GM12878 (cell line): ENCODE data around the gene ARCN1. TPM values are rescaled to one million over a fixed set of nuclear protein-coding genes. Genes with fewer than 3 reads are reported as not detected.

Experiments used
- ATAC-seq: fragments of 200-7000 bp; cut with Tn5 transposase; 3 replicates; pipeline ENCODE4 v1.9.1; 2020; ENCODE audit warnings: mild to moderate bottlenecking, moderate library complexity
- BruUV-seq: library from RNA; stranded (reverse); fragments of 400-500 nt; replicated peaks from 2 replicates; lab custom pipeline; 2021; lab: Mats Ljungman, UMichigan
- CTCF ChIA-PET: fragments of 300-600 bp; sonication (Branson Sonifier 250); formaldehyde crosslinking; extraction: SDS; loops from one replicate; lab custom pipeline; 2021; ENCODE audit warnings: inconsistent platforms; lab: Yijun Ruan, JAX
- POLR2A ChIA-PET: fragments of 350-600 bp; formaldehyde crosslinking; extraction: SDS; loops from one replicate; lab custom pipeline; 2021; ENCODE audit warnings: inconsistent platforms; lab: Charles Lee
- RAD21 ChIA-PET: fragments of 300-600 bp; sonication (Branson Sonifier 250); formaldehyde crosslinking; loops from one replicate; lab custom pipeline; 2023; ENCODE audit warnings: antibody characterized with exemption; ENCODE audit not compliant: unreplicated experiment; lab: Charles Lee
- SMC1A ChIA-PET: fragments of 300-600 bp; sonication (Branson Sonifier 250); formaldehyde crosslinking; loops from one replicate; lab custom pipeline; 2023; ENCODE audit not compliant: unreplicated experiment, uncharacterized antibody; lab: Charles Lee
- DNase-seq: peaks from one replicate; pipeline ENCODE4 v3.0.0-alpha.2; 2011; ENCODE audit warnings: low read depth, low spot score
- FAIRE-seq: peaks from 3 replicates; lab custom pipeline; 2011; peaks lifted over from hg19 to GRCh38; lab: Jason Lieb, UNC
- H2AFZ ChIP-seq: 2 replicates; pipeline ENCODE4 v1.6.0; 2011; ENCODE audit warnings: low read depth, low read length, control low read depth; ENCODE audit not compliant: control insufficient read depth
- H3K27ac ChIP-seq: 2 replicates; pipeline ENCODE4 v1.5.1; 2011; ENCODE audit warnings: control low read depth; ENCODE audit not compliant: control insufficient read depth, insufficient read depth
- H3K27me3 ChIP-seq, 2 experiments: replicated peaks in 1 of 2; 2 replicates each; pipeline versions ENCODE4 v1.6.0 to v1.6.1; 2011; ENCODE audit warnings: low read length in 1 of 2; ENCODE audit not compliant: control insufficient read depth in 2 of 2, insufficient read depth in 2 of 2
- H3K36me3 ChIP-seq, 2 experiments: 2 replicates each; pipeline ENCODE4 v1.5.1; 2011; ENCODE audit warnings: low read length in 1 of 2; ENCODE audit not compliant: control insufficient read depth in 2 of 2, insufficient read depth in 2 of 2
- H3K4me1 ChIP-seq: 2 replicates; pipeline ENCODE4 v1.6.1; 2011; ENCODE audit warnings: mild to moderate bottlenecking, low read length, moderate library complexity, mixed read lengths; ENCODE audit not compliant: control insufficient read depth, insufficient read depth
- H3K4me2 ChIP-seq: 2 replicates; pipeline ENCODE4 v1.6.0; 2011; ENCODE audit warnings: control low read depth; ENCODE audit not compliant: control insufficient read depth, insufficient read depth
- H3K4me3 ChIP-seq: fragments of 200-600 bp; sonication (generic); 2 replicates; pipeline ENCODE4 v1.5.1; 2016
- H3K79me2 ChIP-seq: 2 replicates; pipeline ENCODE4 v1.6.0; 2011; ENCODE audit warnings: low read length; ENCODE audit not compliant: control insufficient read depth, insufficient read depth
- H3K9ac ChIP-seq: 2 replicates; pipeline ENCODE4 v1.8.0; 2011; ENCODE audit warnings: low read length, control low read depth, mixed read lengths; ENCODE audit not compliant: control insufficient read depth, insufficient read depth
- H3K9me3 ChIP-seq: replicated peaks from 3 replicates; pipeline ENCODE4 v1.5.1; 2011; ENCODE audit warnings: mild to moderate bottlenecking, low read length; ENCODE audit not compliant: control insufficient read depth, insufficient read depth
- H4K20me1 ChIP-seq: 2 replicates; pipeline ENCODE4 v1.6.0; 2011; ENCODE audit not compliant: control insufficient read depth, insufficient read depth
- ATF3 ChIP-seq: IDR thresholded peaks from 2 replicates; pipeline ENCODE4 v1.6.1; 2011; ENCODE audit warnings: low read depth, mild to moderate bottlenecking, low read length, moderate library complexity, borderline replicate concordance; ENCODE audit errors: extremely low read depth
- CBFB ChIP-seq: IDR thresholded peaks from 2 replicates; pipeline ENCODE4 v1.6.1; 2016; ENCODE audit warnings: antibody characterized with exemption, low read depth
- CHD4 ChIP-seq: fragments of 200-600 bp; sonication (generic); IDR thresholded peaks from 2 replicates; pipeline ENCODE4 v1.6.1; 2016; ENCODE audit warnings: mild to moderate bottlenecking
- EED ChIP-seq: sonication (generic); IDR thresholded peaks from 2 replicates; pipeline ENCODE4 v1.6.1; 2016; ENCODE audit warnings: antibody characterized with exemption, low read depth
- EZH2 ChIP-seq: IDR thresholded peaks from 2 replicates; pipeline ENCODE4 v1.6.1; 2012; ENCODE audit warnings: low read depth, mild to moderate bottlenecking, control low read depth, inconsistent platforms, low read length, borderline replicate concordance; ENCODE audit not compliant: control insufficient read depth
- KDM1A ChIP-seq: fragments of 200-600 bp; sonication (generic); IDR thresholded peaks from 2 replicates; pipeline ENCODE4 v1.6.1; 2016; ENCODE audit warnings: borderline replicate concordance
- NFYA ChIP-seq: IDR thresholded peaks from 2 replicates; pipeline ENCODE4 v1.6.1; 2011; ENCODE audit warnings: low read depth, mild to moderate bottlenecking, low read length, improper control_type of control experiment, borderline replicate concordance
- POLR2AphosphoS2 ChIP-seq: IDR thresholded peaks from 2 replicates; pipeline ENCODE4 v1.6.1; 2011; ENCODE audit warnings: low read depth, mild to moderate bottlenecking, low read length, improper control_type of control experiment, moderate library complexity
- RELA ChIP-seq: fragments of 450-650 bp; IDR thresholded peaks from 2 replicates; pipeline ENCODE4 v1.8.0; 2014; ENCODE audit warnings: borderline replicate concordance; ENCODE audit not compliant: partially characterized antibody
- SMAD1 ChIP-seq: fragments of 450-650 bp; IDR thresholded peaks from 2 replicates; pipeline ENCODE4 v1.6.1; 2018; ENCODE audit warnings: mild to moderate bottlenecking, low read depth; ENCODE audit not compliant: partially characterized antibody
- ZNF274 ChIP-seq: IDR thresholded peaks from one replicate; pipeline ENCODE4 v1.8.0; 2011; ENCODE audit not compliant: insufficient read length, insufficient read depth
- ZNF592 ChIP-seq: fragments of 450-650 bp; IDR thresholded peaks from 2 replicates; pipeline ENCODE4 v1.6.1; 2017; ENCODE audit warnings: mild to moderate bottlenecking, moderate library complexity
- ZNF622 ChIP-seq: fragments of 450-650 bp; IDR thresholded peaks from 2 replicates; pipeline ENCODE4 v1.6.1; 2017; ENCODE audit warnings: mild to moderate bottlenecking, inconsistent platforms
- WGBS: methylation state at CpG from one replicate; pipeline ENCODE4 v1.1.6; 2016; ENCODE audit warnings: low lambda C conversion rate; ENCODE audit not compliant: insufficient replicate concordance, insufficient coverage; ENCODE audit errors: missing lambda C conversion rate; 5-methylcytosine and 5-hydroxymethylcytosine counted together
- in situ Hi-C: fragments of 300-500 bp; cut with MboI; formaldehyde crosslinking; loops from 9 replicates; pipeline ENCODE4 v1.14.3; 2018; ENCODE audit warnings: mixed read lengths
- intact Hi-C: fragments of 100-400 bp; cut with micrococcal nuclease; formaldehyde crosslinking; loops from one replicate; pipeline ENCODE4 v1.14.2; 2022; ENCODE audit not compliant: unreplicated experiment
- polyA plus RNA-seq, 11 experiments: library from polyadenylated mRNA; depleted of rRNA in 4 of 11; unstranded in 6 of 11; stranded (reverse) in 5 of 11; fragments of >200 nt; fragmentation: Nextera tagmentation in 4 of 11; fragmentation: Illumina TruSeq in 1 of 11; extraction: Ambion mirVana in 4 of 11; extraction: Trizol in 1 of 11; gene quantifications; 1 replicate in 1 of 11; 2 replicates in 10 of 11; pipeline versions ENCODE4 v1.2.1 to v1.2.3, GENCODE V29; 2011 to 2016; ENCODE audit warnings: inconsistent platforms in 2 of 11, missing spikeins in 2 of 11, low read depth in 1 of 11
- total RNA-seq, 4 experiments: library from RNA; depleted of rRNA in 3 of 4; stranded (reverse); fragments of >200 nt in 3 of 4; fragmentation: Illumina TruSeq in 1 of 4; extraction: Trizol in 1 of 4; gene quantifications; 2 replicates each; pipeline versions ENCODE4 v1.2.1 to v1.2.3, GENCODE V29; 2013 to 2021
- TF ChIP-seq, protein P1 (sequence below): fragments of 450-650 bp; IDR thresholded peaks from 2 replicates; pipeline ENCODE4 v1.6.1; 2017; ENCODE audit warnings: mild to moderate bottlenecking, moderate library complexity

The ARCN1 gene
- total and polyA plus RNA-seq, 10 of the 15 experiments (the other 5 are each of a cell fraction or from before 2014, with no cell fraction given): 33.3 to 172 (median 106) TPM

DNA sequence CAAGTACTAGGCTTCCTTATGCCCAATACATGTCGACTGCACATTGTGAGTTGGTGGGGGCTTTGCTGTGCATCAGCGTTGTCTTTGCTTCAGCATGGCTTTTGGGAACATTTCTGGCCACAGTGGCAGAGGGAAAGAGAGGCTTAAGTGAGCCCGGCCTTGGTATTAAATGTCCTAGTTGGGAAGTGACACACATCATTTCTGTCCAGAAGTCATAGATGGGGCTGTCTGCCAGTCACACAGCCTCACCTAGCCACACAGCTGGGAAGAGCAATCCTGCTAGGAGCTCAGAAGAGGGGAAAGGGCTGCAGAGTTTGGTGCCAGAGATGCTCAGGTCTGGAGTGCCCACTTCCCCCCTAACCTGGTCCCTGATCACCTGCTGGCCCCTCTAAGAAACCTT, 79.6 kb downstream of the ARCN1 start:
- peaks cover 5% of the 10 kb centered on the region in 2 experiments; a peak in 1 of 4 replicates for H3K27me3 ChIP-seq
- ChIA-PET POLR2A (no interaction called here), CTCF (no interaction called here), RAD21 (interaction anchor here (0.7 kb wide), 1 partner anchor 29 kb away, joined by 3 read pairs; no protein-coding TSS in a partner anchor), SMC1A (interaction anchor here (0.7 kb wide), 1 partner anchor 78 kb away, joined by 4 read pairs; no protein-coding TSS in a partner anchor)
- TF ChIP-seq ZNF592: no peak
- no peak for TF ChIP-seq POLR2AphosphoS2
- no peak for TF ChIP-seq ATF3
- TF ChIP-seq RELA: no peak
- no peak for TF ChIP-seq ZNF622
- TF ChIP-seq NFYA: no peak
- TF ChIP-seq EED: no peak
- no peak for TF ChIP-seq EZH2
- TF ChIP-seq SMAD1: no peak
- TF ChIP-seq CBFB: no peak
- TF ChIP-seq ZNF274: no peak
- no peak for TF ChIP-seq KDM1A
- TF ChIP-seq CHD4: no peak
- TF ChIP-seq, protein P1, sequence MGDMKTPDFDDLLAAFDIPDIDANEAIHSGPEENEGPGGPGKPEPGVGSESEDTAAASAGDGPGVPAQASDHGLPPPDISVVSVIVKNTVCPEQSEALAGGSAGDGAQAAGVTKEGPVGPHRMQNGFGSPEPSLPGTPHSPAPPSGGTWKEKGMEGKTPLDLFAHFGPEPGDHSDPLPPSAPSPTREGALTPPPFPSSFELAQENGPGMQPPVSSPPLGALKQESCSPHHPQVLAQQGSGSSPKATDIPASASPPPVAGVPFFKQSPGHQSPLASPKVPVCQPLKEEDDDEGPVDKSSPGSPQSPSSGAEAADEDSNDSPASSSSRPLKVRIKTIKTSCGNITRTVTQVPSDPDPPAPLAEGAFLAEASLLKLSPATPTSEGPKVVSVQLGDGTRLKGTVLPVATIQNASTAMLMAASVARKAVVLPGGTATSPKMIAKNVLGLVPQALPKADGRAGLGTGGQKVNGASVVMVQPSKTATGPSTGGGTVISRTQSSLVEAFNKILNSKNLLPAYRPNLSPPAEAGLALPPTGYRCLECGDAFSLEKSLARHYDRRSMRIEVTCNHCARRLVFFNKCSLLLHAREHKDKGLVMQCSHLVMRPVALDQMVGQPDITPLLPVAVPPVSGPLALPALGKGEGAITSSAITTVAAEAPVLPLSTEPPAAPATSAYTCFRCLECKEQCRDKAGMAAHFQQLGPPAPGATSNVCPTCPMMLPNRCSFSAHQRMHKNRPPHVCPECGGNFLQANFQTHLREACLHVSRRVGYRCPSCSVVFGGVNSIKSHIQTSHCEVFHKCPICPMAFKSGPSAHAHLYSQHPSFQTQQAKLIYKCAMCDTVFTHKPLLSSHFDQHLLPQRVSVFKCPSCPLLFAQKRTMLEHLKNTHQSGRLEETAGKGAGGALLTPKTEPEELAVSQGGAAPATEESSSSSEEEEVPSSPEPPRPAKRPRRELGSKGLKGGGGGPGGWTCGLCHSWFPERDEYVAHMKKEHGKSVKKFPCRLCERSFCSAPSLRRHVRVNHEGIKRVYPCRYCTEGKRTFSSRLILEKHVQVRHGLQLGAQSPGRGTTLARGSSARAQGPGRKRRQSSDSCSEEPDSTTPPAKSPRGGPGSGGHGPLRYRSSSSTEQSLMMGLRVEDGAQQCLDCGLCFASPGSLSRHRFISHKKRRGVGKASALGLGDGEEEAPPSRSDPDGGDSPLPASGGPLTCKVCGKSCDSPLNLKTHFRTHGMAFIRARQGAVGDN: no peak
- no peaks in the 10 kb centered on the region for H3K36me3 ChIP-seq
- FAIRE-seq: no peak
- in situ Hi-C loops (no loop called here), intact Hi-C loops (no loop called here)
- H3K9me3 ChIP-seq: no peaks in the 10 kb centered on the region
- no peaks in the 10 kb centered on the region for H3K4me1 ChIP-seq
- no peak for DNase-seq
- H4K20me1 ChIP-seq: no peaks in the 10 kb centered on the region
- BruUV-seq: no TSS peak
- no peak overlapping the region for H3K4me3 ChIP-seq
- ATAC-seq: no peak
- WGBS: 18% methylated on average over 3 of the region's 3 CpGs
- H3K27ac ChIP-seq: no peak overlapping the region
- no peaks in the 10 kb centered on the region for H3K79me2 ChIP-seq
- no peak overlapping the region for H3K4me2 ChIP-seq
- H2AFZ ChIP-seq: no peak overlapping the region
- no peak overlapping the region for H3K9ac ChIP-seq
